ENCODE data around the gene THY1. TPM values are rescaled to one million over a fixed set of nuclear protein-coding genes. Genes with fewer than 3 reads are reported as not detected.
"Not testable (repeated sequence)": the region's sequence is repeated elsewhere in the genome, so short reads cannot be mapped to it uniquely, and the experiment has no call there.

The THY1 gene
- total and polyA plus RNA-seq, 7 donors = 0.42 to 6.4 (median 1.1) TPM

GRCh38 chr11:119459293-119459976 lies 36.5 kb upstream of the THY1 start:
- 79 to 84% (median 80%) methylated on average over 8 of the region's 8 CpGs for WGBS, 3 donors
- no peaks in the 10 kb centered on the region for H3K4me1 ChIP-seq
- no peaks in the 10 kb centered on the region for H3K36me3 ChIP-seq (ENCODE audit: insufficient read depth in 1 of 2, low read depth in 1 of 2)
- H3K4me3 ChIP-seq = no peak overlapping the region
- intact Hi-C loops (cut with DNase I) = no loop called here
- DNase-seq (no peak), ATAC-seq (no peak)
- H3K27me3 ChIP-seq (ENCODE audit: insufficient read depth in 3 of 3, low read length in 2 of 3) = no peaks in the 10 kb centered on the region
- TF ChIP-seq CTCF (IDR thresholded peaks at IDR 0.05) = no peak
- H3K27ac ChIP-seq = no peak overlapping the region
- no peaks in the 10 kb centered on the region for H3K9me3 ChIP-seq

GRCh38 chr11:119455708-119456107 lies 32.7 kb upstream of the THY1 start:
- intact Hi-C loops (cut with DNase I); DNase-seq; H3K4me3 ChIP-seq; H3K9me3 ChIP-seq; ATAC-seq; H3K27ac ChIP-seq; H3K27me3 ChIP-seq (ENCODE audit: insufficient read depth in 3 of 3, low read length in 2 of 3); H3K36me3 ChIP-seq (ENCODE audit: insufficient read depth in 1 of 2, low read depth in 1 of 2); H3K4me1 ChIP-seq: not testable (repeated sequence)
- whole genome bisulfite sequencing, 3 donors = 76 to 97% (median 88%) methylated on average over 6 of the region's 6 CpGs

- H3K9me3 ChIP-seq; H3K27me3 ChIP-seq (ENCODE audit: insufficient read depth in 3 of 3, low read length in 2 of 3); H3K27ac ChIP-seq; intact Hi-C loops (cut with DNase I); H3K4me1 ChIP-seq; DNase-seq; ATAC-seq; H3K36me3 ChIP-seq (ENCODE audit: insufficient read depth in 1 of 2, low read depth in 1 of 2); H3K4me3 ChIP-seq: not testable (repeated sequence)
- WGBS, 3 donors = 35 to 58% (median 36%) methylated on average over 4 of the region's 4 CpGs
Observed at GRCh38 chr11:119455241-119455640, 32.3 kb upstream of the THY1 start.

- H3K9me3 ChIP-seq = no peaks in the 10 kb centered on the region
- TF ChIP-seq CTCF (IDR thresholded peaks at IDR 0.05) = no peak
- WGBS, 3 donors = 65 to 94% (median 80%) methylated on average over 1 of the region's 1 CpG
- no peaks in the 10 kb centered on the region for H3K27me3 ChIP-seq (ENCODE audit: insufficient read depth in 3 of 3, low read length in 2 of 3)
- intact Hi-C loops (cut with DNase I) = no loop called here
- DNase-seq (no peak), ATAC-seq (no peak)
- H3K4me1 ChIP-seq = no peaks in the 10 kb centered on the region
- no peak overlapping the region for H3K4me3 ChIP-seq
- no peaks in the 10 kb centered on the region for H3K36me3 ChIP-seq (ENCODE audit: insufficient read depth in 1 of 2, low read depth in 1 of 2)
- H3K27ac ChIP-seq = no peak overlapping the region
Observed at GRCh38 chr11:119453881-119454280, 30.9 kb upstream of the THY1 start.

GRCh38 chr11:119450590-119451326 lies 27.8 kb upstream of the THY1 start:
- WGBS, 3 donors = 73 to 81% (median 80%) methylated on average over 5 to 6 of the region's 6 CpGs
- H3K36me3 ChIP-seq (ENCODE audit: insufficient read depth in 1 of 2, low read depth in 1 of 2) = no peaks in the 10 kb centered on the region
- no peak overlapping the region for H3K27ac ChIP-seq
- H3K9me3 ChIP-seq = no peaks in the 10 kb centered on the region
- ATAC-seq (no peak), DNase-seq (no peak)
- no peaks in the 10 kb centered on the region for H3K27me3 ChIP-seq (ENCODE audit: insufficient read depth in 3 of 3, low read length in 2 of 3)
- no peak overlapping the region for H3K4me3 ChIP-seq
- H3K4me1 ChIP-seq = no peaks in the 10 kb centered on the region
- intact Hi-C loops (cut with DNase I) = no loop called here
- TF ChIP-seq CTCF (IDR thresholded peaks at IDR 0.05) = no peak
